Neutrophil (primary cell): ENCODE results near the gene RBM39.
A peak's percentile ranks its signal among the peaks of the same experiment; 100 is the strongest.

Source experiments
- H3K27ac ChIP-seq: fragments of 200-600 bp; sonication (generic); 2 replicates; pipeline ENCODE4 v1.5.1; 2016; ENCODE audit warnings: mild to moderate bottlenecking, moderate library complexity
- H3K27me3 ChIP-seq: fragments of 200-600 bp; sonication (generic); 2 replicates; pipeline ENCODE4 v1.6.0; 2016; ENCODE audit warnings: mild to moderate bottlenecking
- H3K36me3 ChIP-seq: fragments of 200-600 bp; sonication (generic); 2 replicates; pipeline ENCODE4 v1.5.1; 2017
- H3K4me1 ChIP-seq, 2 experiments: fragments of 200-600 bp in 1 of 2; sonication (generic) in 1 of 2; 1 replicate in 1 of 2; 2 replicates in 1 of 2; pipeline versions ENCODE4 v1.5.1 to v1.6.1; 2013 to 2016; ENCODE audit warnings: low read depth in 1 of 2, low read length in 1 of 2, mild to moderate bottlenecking in 1 of 2, moderate library complexity in 1 of 2; ENCODE audit not compliant: control insufficient read depth in 1 of 2, insufficient read depth in 1 of 2
- H3K4me3 ChIP-seq, 2 experiments: fragments of 200-600 bp in 1 of 2; sonication (generic) in 1 of 2; 1 replicate in 1 of 2; 2 replicates in 1 of 2; pipeline ENCODE4 v1.5.1; 2013 to 2016; ENCODE audit warnings: low read depth in 1 of 2, low read length in 1 of 2, mild to moderate bottlenecking in 1 of 2, moderate library complexity in 1 of 2
- H3K9me3 ChIP-seq: fragments of 200-600 bp; sonication (generic); 2 replicates; pipeline ENCODE4 v1.5.1; 2016
- TF ChIP-seq, protein P1 (sequence below): fragments of 200-600 bp; sonication (generic); IDR thresholded peaks from 2 replicates; pipeline ENCODE4 v1.5.1; 2016; ENCODE audit warnings: antibody characterized with exemption

Gene RBM39

DNA sequence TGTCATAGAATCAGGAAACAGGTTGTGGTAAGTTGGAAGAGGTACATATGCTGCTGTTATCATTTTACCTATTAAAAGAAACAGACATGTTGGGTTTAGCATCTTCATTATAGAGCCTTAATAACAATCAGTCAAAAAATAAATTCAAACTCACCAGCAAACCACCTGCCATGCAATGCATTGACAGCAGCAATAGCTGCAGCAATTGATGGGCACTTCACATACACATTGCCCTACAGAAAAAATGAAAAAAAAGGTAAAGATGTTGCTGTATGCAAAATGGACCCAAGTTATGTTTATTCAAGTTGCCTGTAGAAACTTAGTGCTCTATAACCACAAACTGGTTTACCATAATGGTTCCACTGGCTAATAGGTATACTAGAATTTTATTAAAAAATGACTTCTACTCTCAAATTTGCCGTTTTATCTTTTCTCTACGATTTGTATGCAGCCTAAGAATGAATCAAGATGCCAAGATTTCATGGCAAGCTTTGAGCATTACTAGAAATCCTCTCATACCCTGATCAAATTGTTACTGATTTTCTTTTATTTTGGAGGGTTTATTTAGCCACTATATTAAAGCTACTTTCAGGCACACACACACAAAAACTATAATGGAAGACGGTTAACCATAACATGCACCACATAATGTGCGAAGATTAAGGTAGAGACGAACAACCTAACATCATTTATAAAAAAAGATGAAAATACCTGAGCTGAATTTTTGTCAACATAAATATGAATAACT lies 37.4 kb downstream of the RBM39 start:
- no peaks in the 10 kb centered on the region for H3K9me3 ChIP-seq
- no peaks in the 10 kb centered on the region for H3K27me3 ChIP-seq
- TF ChIP-seq, protein P1, sequence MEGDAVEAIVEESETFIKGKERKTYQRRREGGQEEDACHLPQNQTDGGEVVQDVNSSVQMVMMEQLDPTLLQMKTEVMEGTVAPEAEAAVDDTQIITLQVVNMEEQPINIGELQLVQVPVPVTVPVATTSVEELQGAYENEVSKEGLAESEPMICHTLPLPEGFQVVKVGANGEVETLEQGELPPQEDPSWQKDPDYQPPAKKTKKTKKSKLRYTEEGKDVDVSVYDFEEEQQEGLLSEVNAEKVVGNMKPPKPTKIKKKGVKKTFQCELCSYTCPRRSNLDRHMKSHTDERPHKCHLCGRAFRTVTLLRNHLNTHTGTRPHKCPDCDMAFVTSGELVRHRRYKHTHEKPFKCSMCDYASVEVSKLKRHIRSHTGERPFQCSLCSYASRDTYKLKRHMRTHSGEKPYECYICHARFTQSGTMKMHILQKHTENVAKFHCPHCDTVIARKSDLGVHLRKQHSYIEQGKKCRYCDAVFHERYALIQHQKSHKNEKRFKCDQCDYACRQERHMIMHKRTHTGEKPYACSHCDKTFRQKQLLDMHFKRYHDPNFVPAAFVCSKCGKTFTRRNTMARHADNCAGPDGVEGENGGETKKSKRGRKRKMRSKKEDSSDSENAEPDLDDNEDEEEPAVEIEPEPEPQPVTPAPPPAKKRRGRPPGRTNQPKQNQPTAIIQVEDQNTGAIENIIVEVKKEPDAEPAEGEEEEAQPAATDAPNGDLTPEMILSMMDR = no peak
- H3K36me3 ChIP-seq = peaks cover 91% of the 10 kb centered on the region
- H3K27ac ChIP-seq = no peak overlapping the region
- no peak overlapping the region for H3K4me3 ChIP-seq
- H3K4me1 ChIP-seq = peaks cover 6 to 7% of the 10 kb centered on the region in 2 experiments

DNA sequence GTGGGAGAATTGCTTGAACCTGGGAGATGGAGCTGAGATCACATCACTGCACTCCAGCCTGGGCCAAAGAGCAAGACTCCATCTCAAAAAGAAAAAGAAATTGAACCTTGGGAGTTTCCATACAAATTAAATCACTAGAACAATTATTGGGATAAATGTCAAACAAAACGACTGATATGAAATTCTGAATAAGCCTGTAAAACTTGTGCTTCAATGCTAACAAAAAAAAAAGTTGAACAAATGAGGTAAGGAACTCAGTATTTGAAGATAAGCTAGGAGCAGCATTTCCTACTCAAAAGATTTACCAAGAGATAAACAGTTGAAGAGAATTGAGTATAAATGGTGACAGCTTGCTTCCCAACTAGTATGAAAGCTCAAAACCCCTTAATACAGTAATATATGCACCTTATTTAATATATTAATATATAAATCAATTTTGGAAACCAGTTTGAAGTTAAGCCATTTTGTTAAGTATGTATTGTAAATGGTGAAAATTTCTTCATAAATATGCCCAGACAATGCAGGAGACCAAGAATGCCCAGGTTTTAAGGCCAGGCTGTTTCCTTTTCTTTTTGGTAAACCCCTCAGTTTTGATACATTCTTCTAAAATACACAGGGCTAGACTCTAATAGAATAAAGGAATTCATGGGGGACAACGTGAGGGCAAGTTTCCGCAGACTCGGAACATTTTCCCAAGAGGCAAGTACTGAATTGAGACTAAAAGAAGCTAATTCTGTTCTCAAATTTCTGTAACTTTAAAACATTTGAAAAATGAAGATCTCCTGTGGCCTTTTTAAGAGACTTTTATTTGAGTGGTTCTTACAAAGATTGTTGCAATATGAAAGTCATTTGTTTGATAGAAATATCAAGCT lies 39.0 kb downstream of the RBM39 start:
- Histone ChIP-seq H3K9me3 (no peaks in the 10 kb centered on the region), H3K4me3 (no peak overlapping the region), H3K27ac (peak overlapping the region; percentile 35), H3K36me3 (peaks cover 77% of the 10 kb centered on the region), H3K4me1 (peaks cover 15 to 20% of the 10 kb centered on the region in 2 experiments), H3K27me3 (no peaks in the 10 kb centered on the region)
- TF ChIP-seq, protein P1 = no peak

DNA sequence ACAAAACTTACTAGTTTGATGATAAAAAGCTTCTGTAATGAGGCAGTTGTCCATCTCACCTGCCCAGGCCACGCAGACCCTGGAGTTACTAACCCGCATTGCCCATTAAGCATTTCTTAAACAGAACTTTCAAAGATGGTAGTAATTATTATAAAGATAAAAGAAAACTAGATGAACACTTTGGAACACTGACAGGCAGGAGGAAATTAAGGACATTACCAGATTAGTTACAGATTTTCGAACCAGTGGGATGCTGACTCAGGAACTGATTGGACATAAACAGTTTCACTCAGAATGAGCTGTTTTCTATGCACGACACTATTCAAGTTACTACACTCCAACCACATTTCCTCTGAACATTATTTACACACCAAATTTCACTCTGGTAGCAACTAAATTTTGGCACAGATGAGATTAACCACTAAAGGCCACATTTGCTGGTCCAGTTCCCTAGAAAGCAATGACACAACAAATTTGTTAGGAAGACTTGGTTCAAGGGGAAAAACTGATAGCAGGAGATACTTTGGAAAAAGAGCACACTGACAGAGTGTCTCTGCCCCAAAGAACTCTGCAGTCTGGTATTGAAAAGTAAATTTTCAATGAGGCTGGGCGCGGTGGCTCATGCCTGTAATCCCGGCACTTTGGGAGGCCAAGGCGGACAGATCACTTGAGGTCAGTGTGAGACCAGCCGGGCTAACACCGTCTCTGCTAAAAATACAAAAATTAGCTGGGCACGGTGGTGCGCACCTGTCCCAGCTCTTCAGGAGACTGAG lies 39.8 kb downstream of the RBM39 start:
- Histone ChIP-seq H3K27me3 (no peaks in the 10 kb centered on the region), H3K4me3 (no peak overlapping the region), H3K36me3 (peaks cover 69% of the 10 kb centered on the region), H3K4me1 (peaks cover 19 to 24% of the 10 kb centered on the region in 2 experiments), H3K27ac (peak overlapping the region; percentile 35), H3K9me3 (no peaks in the 10 kb centered on the region)
- TF ChIP-seq, protein P1 = no peak

DNA sequence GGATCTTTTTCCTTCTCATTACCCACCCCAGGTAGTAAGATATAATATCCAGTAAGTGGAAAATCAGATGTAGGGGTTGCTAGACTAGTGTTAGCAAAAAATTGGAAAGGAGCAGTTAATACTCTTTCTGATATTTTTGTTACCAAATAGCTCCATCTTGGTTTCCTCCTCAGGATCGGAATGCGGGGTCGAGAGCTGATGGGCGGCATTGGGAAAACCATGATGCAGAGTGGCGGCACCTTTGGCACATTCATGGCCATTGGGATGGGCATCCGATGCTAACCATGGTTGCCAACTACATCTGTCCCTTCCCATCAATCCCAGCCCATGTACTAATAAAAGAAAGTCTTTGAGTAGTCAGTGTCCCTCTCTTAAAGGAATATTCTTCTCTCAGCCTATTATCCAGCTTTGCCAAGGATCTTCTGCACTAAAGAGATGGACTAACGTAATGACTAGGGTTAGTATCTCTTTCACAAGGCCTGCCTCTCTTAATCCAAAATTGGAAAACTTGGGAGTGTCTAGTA lies 41.4 kb downstream of the RBM39 start:
- TF ChIP-seq, protein P1 = no peak
- peaks cover 62% of the 10 kb centered on the region for H3K36me3 ChIP-seq
- H3K27ac ChIP-seq = peak overlapping the region; percentile 85
- peaks cover 19 to 24% of the 10 kb centered on the region in 2 experiments for H3K4me1 ChIP-seq
- H3K4me3 ChIP-seq = no peak overlapping the region
- no peaks in the 10 kb centered on the region for H3K9me3 ChIP-seq
- no peaks in the 10 kb centered on the region for H3K27me3 ChIP-seq

DNA sequence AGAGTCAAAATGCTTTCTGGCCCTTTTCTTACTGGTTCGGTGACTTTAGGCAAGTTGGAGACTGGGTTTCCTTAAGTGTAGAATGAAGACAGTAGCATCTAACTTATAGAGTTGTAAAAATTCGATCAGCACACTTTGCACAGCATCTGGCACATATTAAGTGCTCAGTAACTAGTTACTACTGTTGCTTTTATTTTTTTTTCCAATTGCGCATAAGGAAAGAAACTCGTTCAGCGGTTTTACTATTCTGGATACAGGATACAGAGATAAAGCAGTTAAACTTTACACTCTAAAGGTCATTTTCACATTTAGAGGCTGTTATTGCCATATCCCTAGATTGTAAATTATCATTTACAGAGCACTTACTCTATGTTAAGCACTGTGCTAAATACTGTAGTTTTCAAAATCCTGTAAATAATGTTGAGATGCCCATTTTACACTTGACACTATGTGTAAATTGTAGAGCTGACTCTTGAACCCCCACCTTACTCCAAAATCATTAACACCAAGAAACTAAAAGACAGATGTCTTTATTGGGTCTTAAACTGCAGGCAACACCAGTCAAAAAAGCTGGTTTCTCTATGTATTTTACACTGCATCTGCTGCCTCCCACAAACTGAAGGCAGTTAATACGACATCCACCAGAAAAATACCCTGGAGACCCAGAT lies 42.0 kb downstream of the RBM39 start:
- Histone ChIP-seq H3K27ac (peak overlapping the region; percentile 85), H3K9me3 (no peaks in the 10 kb centered on the region), H3K4me3 (peak overlapping the region; percentile 75 to 87), H3K27me3 (no peaks in the 10 kb centered on the region), H3K36me3 (peaks cover 59% of the 10 kb centered on the region), H3K4me1 (peaks cover 19 to 24% of the 10 kb centered on the region in 2 experiments)
- TF ChIP-seq, protein P1 = no peak
